GM20000 (cell line): Measurements from ENCODE around the gene PHLDB2.
A peak's percentile ranks its signal among the peaks of the same experiment; 100 is the strongest.
"Not testable (repeated sequence)": the region's sequence is repeated elsewhere in the genome, so short reads cannot be mapped to it uniquely, and the experiment has no call there.

Experiments used
- DNase-seq: peaks from one replicate; pipeline ENCODE4 v3.0.0; 2012; ENCODE audit warnings: low spot score
- TF ChIP-seq, protein P1 (sequence below): IDR thresholded peaks from 2 replicates; pipeline ENCODE4 v1.5.1; 2012; ENCODE audit warnings: mild to moderate bottlenecking, control low read depth; ENCODE audit errors: extremely low read depth, missing control alignments

Gene PHLDB2

DNA sequence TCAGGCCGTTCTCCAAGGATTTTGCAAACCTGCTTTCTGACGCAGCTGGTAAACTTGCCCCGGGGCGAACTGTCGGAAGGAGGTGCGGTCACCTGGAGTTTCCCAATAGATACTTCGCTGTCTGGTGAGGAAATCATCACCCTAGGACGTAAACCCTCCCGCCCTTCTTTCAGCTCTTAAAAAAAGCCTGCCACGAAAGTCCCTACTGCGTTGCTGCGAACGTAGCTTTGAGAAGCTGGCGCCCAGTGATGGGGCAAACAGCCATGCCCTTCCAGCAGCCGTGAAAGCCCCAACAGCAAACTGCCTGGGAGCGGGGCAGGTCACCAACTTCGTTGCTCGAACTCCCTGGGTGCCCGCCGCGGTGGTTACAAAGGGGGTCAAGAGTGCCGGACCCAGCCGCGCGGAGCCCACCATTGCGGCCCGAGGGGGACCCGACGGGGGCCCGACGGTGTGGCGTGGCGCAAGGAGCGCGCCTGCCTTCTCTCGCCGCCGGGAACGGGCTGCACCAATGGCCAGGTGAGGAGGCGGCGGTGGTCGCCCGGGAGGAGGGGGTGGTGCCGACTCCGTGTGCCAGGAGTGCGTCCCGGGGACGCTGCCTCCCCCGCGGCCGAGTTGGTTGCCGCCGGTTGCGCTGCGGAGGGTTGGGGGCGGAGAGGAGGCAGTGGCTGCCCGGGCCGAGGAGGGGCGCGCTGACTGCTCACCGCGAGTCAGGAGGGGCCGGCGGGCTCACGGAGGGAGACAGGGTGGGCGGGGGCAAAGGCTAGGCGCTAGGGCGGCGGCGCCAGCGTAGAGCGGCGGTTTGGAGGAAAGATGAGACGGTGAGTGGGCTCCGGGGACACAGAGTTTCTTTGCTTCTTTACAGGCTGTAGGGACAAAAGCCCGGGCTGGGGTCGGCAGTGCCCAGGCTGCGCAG, at the start of gene PHLDB2:
TSS of gene PHLDB2 (plus strand) at position 205 of the 913 bp plus-strand sequence. CDS start 24,813 bp downstream, outside the sequence.
- peak; percentile 72 for DNase-seq
- TF ChIP-seq, protein P1, sequence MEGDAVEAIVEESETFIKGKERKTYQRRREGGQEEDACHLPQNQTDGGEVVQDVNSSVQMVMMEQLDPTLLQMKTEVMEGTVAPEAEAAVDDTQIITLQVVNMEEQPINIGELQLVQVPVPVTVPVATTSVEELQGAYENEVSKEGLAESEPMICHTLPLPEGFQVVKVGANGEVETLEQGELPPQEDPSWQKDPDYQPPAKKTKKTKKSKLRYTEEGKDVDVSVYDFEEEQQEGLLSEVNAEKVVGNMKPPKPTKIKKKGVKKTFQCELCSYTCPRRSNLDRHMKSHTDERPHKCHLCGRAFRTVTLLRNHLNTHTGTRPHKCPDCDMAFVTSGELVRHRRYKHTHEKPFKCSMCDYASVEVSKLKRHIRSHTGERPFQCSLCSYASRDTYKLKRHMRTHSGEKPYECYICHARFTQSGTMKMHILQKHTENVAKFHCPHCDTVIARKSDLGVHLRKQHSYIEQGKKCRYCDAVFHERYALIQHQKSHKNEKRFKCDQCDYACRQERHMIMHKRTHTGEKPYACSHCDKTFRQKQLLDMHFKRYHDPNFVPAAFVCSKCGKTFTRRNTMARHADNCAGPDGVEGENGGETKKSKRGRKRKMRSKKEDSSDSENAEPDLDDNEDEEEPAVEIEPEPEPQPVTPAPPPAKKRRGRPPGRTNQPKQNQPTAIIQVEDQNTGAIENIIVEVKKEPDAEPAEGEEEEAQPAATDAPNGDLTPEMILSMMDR, result no peak

DNA sequence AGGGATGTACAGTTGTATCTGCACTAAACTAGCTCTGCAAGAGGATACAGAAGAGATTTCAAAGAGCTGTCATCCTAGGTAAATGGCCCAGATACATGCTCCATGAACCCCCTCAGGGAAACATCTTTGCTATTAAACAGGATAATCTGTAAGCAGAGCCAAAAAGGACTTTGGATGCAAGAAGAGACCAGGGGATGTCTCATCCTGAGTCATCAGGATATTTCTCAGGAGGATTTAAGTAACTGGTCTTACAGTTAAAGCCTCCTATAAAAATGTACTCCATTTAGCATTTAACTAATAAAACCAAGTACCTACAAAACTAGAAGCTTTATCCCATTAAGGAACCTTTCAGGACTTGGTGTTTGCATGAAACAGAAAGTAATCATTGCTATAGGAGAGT, 48.2 kb upstream of the PHLDB2 start:
- TF ChIP-seq, protein P1, result no peak
- no peak for DNase-seq

DNA sequence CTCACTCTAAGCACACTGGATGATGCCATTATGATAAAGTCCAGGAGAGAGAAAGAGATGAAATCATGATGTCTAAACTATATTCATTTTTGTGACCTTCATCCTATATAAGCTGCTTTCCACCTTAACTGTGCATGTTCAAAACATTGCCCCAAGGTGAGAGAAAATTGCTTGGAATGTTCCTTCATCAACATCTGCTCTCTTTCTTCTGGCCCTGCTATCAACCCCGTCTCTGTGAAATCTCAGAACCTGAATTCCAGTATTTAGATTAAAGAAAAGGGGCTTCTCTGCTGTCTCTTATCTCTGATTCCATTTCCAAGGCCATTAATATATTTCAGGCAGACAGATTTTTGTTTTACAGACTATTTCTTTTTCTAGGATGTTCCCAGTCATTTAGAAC, 47.3 kb upstream of the PHLDB2 start:
- TF ChIP-seq, protein P1, result no peak
- no peak for DNase-seq

DNA sequence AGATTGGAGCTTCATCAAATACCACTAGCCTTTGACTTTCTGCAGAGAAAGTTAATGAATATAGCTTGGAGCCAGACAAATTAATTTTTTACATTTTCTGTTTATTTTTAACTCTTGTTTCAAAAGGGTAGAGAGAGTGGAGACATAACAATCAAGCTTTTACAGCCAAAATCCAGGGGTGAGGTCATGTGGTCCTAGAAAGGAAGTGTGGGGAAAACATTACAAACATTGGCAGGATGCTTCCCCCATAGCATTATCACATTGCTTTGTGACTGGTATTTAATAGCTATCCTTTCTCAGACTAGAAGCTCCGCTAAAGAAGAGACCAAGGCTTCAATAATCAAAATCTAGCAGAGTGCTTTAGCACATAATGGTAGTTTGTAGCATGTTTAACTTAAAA, 46.4 kb upstream of the PHLDB2 start:
- DNase-seq, result no peak
- TF ChIP-seq, protein P1, result no peak

DNA sequence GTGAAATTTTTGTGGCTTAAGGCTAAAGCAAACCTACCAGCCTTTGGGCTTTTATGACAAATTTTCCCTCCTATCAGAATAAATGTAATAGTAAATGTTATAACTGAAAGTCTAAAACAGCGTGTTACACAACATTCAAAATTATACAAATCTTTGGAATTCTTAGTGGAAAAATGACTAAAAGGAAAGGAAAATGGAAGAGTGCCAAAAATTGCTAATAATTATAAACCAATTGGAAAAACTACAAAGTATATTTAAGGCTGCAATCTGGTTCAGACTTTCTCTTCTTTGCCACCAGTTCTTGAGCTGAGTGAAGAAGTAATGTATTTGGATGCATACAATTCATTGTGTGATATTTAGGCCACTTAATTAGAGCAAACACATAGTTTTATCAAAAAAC, 45.6 kb upstream of the PHLDB2 start:
- TF ChIP-seq, protein P1, result no peak
- DNase-seq, result no peak

DNA sequence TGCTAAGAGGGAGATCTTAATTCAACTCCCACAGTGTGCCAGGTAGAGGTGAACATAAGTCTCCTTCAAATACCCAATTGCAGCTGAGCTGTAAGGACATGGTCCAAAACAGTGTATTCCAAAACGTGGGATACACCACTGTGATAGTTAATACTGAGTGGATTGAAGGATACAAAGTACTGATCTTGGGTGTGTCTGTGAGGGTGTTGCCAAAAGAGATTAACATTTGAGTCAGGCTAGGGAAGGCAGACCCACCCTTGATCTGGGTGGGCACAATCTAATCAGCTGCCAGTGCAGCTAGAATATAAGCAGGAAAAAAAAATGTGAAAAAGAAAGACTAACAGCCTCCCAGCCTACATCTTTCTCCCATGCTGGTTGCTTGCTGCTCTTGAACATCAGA, 45.1 kb upstream of the PHLDB2 start:
- DNase-seq, result no peak
- TF ChIP-seq, protein P1, result no peak

DNA sequence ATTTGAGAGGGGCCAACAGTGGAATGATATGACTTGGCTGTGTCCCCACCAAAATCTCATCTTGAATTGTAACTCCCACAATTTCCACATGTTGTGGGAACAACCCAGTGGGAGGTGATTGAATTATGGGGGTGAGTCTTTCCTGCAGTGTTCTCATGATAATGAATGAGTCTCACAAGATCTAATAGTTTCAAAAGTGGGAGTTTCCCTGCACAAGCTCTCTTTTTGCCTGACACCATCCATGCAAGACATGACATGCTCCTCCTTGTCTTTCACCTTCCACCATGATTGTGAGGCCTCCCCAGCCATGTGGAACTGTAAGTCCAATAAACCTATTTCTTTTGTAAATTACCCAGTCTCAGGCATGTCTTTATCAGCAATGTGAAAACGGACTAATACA, 42.3 kb upstream of the PHLDB2 start:
- DNase-seq, result not testable (repeated sequence)

DNA sequence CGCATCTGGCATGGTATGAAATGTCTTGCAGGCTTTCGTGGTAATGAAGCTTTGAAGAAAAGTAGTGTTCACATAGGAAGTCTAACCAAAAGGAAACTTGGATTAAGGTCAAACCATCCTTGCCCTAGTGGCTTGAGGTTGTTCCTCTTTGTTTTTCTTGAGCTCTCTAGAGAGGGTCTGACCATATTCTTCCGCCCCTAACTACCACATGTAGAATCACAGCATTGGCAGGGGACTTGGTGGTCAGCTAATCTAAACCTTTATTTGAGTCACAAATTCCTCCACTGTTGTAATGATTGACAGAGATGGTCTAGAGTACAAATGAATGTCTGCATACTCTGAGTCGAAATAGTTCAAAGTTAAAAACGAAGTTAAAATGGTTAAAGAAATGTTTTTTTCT, 39.1 kb upstream of the PHLDB2 start:
- no peak for DNase-seq

More for the DNA sequence above, 39.1 kb upstream of the PHLDB2 start:
- TF ChIP-seq, protein P1, result no peak
